GM18498 (cell line): ENCODE results near the gene TLE4.
A peak's percentile ranks its signal among the peaks of the same experiment; 100 is the strongest.
"Not testable (repeated sequence)": the region's sequence is repeated elsewhere in the genome, so short reads cannot be mapped to it uniquely, and the experiment has no call there.

Source experiments
- ATAC-seq: cut with Tn5 transposase; IDR thresholded peaks from one replicate; pipeline ENCODE4 v1.9.1; 2021; ENCODE audit warnings: mild to moderate bottlenecking, moderate library complexity; ENCODE audit not compliant: unreplicated experiment

Gene TLE4

GRCh38 chr9:79630521-79631403, 59.0 kb downstream of the TLE4 start:
- peak; percentile 79 for ATAC-seq

GRCh38 chr9:79632060-79632459, 60.3 kb downstream of the TLE4 start:
- no peak for ATAC-seq

- no peak for ATAC-seq
Measured at GRCh38 chr9:79632705-79633104, 60.9 kb downstream of the TLE4 start.

GRCh38 chr9:79633558-79633957, 61.8 kb downstream of the TLE4 start:
- no peak for ATAC-seq

- ATAC-seq = peak; percentile 65
Measured at GRCh38 chr9:79637177-79637925, 65.6 kb downstream of the TLE4 start.

GRCh38 chr9:79638806-79639205, 67.0 kb downstream of the TLE4 start:
- no peak for ATAC-seq

GRCh38 chr9:79639354-79639753, 67.6 kb downstream of the TLE4 start:
- no peak for ATAC-seq

GRCh38 chr9:79640067-79640466, 68.3 kb downstream of the TLE4 start:
- ATAC-seq = not testable (repeated sequence)

GRCh38 chr9:79641070-79641469, 69.3 kb downstream of the TLE4 start:
- no peak for ATAC-seq

- no peak for ATAC-seq
Measured at GRCh38 chr9:79642671-79643070, 70.9 kb downstream of the TLE4 start.

- no peak for ATAC-seq
Measured at GRCh38 chr9:79644048-79644447, 72.3 kb downstream of the TLE4 start.

GRCh38 chr9:79644601-79645000, 72.8 kb downstream of the TLE4 start:
- ATAC-seq = no peak

- ATAC-seq = no peak
Measured at GRCh38 chr9:79645110-79645509, 73.3 kb downstream of the TLE4 start.

- ATAC-seq = no peak
Measured at GRCh38 chr9:79646096-79646495, 74.3 kb downstream of the TLE4 start.

GRCh38 chr9:79651251-79651795, 79.6 kb downstream of the TLE4 start:
- ATAC-seq = no peak

- ATAC-seq = no peak
Measured at GRCh38 chr9:79652598-79652997, 80.8 kb downstream of the TLE4 start.

- not testable (repeated sequence) for ATAC-seq
Measured at GRCh38 chr9:79654591-79655382, 83.0 kb downstream of the TLE4 start.

- no peak for ATAC-seq
Measured at GRCh38 chr9:79655551-79655950, 83.8 kb downstream of the TLE4 start.

GRCh38 chr9:79656169-79656568, 84.4 kb downstream of the TLE4 start:
- ATAC-seq = no peak

- ATAC-seq = no peak
Measured at GRCh38 chr9:79657891-79658290, 86.1 kb downstream of the TLE4 start.

- ATAC-seq = no peak
Measured at GRCh38 chr9:79658926-79659325, 87.2 kb downstream of the TLE4 start.
